Ascending aorta (tissue), 2 donors: ENCODE results near the gene WWC2. TPM values are rescaled to one million over a fixed set of nuclear protein-coding genes. Genes with fewer than 3 reads are reported as not detected.

Experiments
- DNase-seq, 2 donors: peaks; one replicate each; pipeline ENCODE4 v3.0.0-alpha.2; 2019; ENCODE audit warnings: low spot score in 2 of 2
- H3K27ac ChIP-seq, 2 donors: fragments of 200-600 bp; sonication (generic); one replicate each; pipeline ENCODE4 v1.5.1; 2016 to 2017; ENCODE audit warnings: mild to moderate bottlenecking in 1 of 2
- H3K27me3 ChIP-seq: fragments of 200-600 bp; sonication (generic); one replicate; pipeline ENCODE4 v1.5.1; 2017
- H3K36me3 ChIP-seq, 2 donors: fragments of 200-600 bp; sonication (generic); one replicate each; pipeline ENCODE4 v1.5.1; 2016
- H3K4me1 ChIP-seq, 2 donors: fragments of 200-600 bp; sonication (generic); one replicate each; pipeline ENCODE4 v1.5.1; 2016 to 2017; ENCODE audit warnings: mild to moderate bottlenecking in 1 of 2
- H3K4me3 ChIP-seq, 2 donors: fragments of 200-600 bp; sonication (generic); one replicate each; pipeline ENCODE4 v1.5.1; 2016 to 2017; ENCODE audit warnings: mild to moderate bottlenecking in 1 of 2
- H3K9me3 ChIP-seq, 2 donors: fragments of 200-600 bp; sonication (generic); one replicate each; pipeline ENCODE4 v1.5.1; 2016
- intact Hi-C: fragments of 100-400 bp; cut with DNase I; formaldehyde crosslinking; loops from one replicate; pipeline ENCODE4 v1.15.1; 2023
- total RNA-seq: library from RNA; depleted of rRNA; stranded (reverse); fragments of >200 nt; gene quantifications from one replicate; pipeline ENCODE4 v1.1.0, GENCODE V29; 2016
- TF ChIP-seq, protein P1 (sequence below), 3 experiments: fragments of 200-600 bp in 2 of 3; fragments of 450-650 bp in 1 of 3; sonication (generic) in 2 of 3; IDR thresholded peaks; one replicate each; pipeline ENCODE4 v1.5.1; 2016 to 2019; ENCODE audit warnings: antibody characterized with exemption in 3 of 3, mild to moderate bottlenecking in 1 of 3, moderate library complexity in 1 of 3

The WWC2 gene
- total RNA-seq, 1 donor from 2014 or later: 3.8 TPM

DNA sequence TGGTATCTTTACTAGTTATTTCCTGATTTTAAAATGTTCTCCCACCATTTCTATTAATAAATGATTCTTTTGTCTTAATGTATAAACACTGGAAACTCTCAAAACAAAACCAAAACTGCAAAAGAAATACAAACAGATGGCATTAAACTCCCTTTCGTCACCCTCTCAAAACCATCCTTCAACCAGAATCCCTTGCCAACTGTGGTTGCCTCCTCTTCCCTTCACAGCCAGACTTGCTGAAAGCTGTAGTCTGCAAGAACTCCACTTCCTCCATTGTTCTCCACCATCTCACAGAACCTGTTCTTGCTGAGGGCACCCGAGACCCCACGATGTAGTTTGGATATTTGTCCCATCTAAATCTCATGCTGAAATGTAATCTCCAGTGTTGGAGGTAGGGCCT, 96.5 kb downstream of the WWC2 start:
- Histone ChIP-seq H3K4me1 (no peaks in the 10 kb centered on the region), H3K9me3 (no peaks in the 10 kb centered on the region), H3K27ac (no peak overlapping the region), H3K36me3 (peaks cover 0 to 10% of the 10 kb centered on the region in 2 donors), H3K4me3 (no peak overlapping the region), H3K27me3 (no peaks in the 10 kb centered on the region)
- TF ChIP-seq, protein P1, sequence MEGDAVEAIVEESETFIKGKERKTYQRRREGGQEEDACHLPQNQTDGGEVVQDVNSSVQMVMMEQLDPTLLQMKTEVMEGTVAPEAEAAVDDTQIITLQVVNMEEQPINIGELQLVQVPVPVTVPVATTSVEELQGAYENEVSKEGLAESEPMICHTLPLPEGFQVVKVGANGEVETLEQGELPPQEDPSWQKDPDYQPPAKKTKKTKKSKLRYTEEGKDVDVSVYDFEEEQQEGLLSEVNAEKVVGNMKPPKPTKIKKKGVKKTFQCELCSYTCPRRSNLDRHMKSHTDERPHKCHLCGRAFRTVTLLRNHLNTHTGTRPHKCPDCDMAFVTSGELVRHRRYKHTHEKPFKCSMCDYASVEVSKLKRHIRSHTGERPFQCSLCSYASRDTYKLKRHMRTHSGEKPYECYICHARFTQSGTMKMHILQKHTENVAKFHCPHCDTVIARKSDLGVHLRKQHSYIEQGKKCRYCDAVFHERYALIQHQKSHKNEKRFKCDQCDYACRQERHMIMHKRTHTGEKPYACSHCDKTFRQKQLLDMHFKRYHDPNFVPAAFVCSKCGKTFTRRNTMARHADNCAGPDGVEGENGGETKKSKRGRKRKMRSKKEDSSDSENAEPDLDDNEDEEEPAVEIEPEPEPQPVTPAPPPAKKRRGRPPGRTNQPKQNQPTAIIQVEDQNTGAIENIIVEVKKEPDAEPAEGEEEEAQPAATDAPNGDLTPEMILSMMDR (IDR thresholded peaks at IDR 0.05): no peak
- intact Hi-C loops: no loop called here
- no peak for DNase-seq

DNA sequence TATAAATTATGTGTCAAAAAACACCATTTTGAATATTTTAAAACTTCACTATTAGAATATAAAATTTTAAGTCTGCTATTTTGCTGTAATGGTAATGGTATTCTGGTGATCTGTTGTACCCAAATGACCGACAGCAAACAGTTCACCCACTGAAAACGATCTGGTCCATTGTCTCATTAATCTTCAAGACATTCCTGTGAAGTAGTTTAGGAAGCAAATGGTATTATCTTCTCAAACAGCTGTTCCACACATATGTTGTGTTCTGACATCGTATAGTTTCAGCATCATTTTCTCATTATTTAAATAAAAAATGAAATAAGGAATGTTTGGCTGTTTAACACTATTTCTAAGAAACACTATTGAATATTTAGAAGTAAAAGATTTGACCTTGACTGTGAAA, 98.1 kb downstream of the WWC2 start:
- no peaks in the 10 kb centered on the region for H3K27me3 ChIP-seq
- no peak overlapping the region for H3K4me3 ChIP-seq
- H3K9me3 ChIP-seq: no peaks in the 10 kb centered on the region
- H3K4me1 ChIP-seq: no peaks in the 10 kb centered on the region
- H3K27ac ChIP-seq: no peak overlapping the region
- DNase-seq: no peak
- peaks cover 0 to 10% of the 10 kb centered on the region in 2 donors for H3K36me3 ChIP-seq
- intact Hi-C loops: no loop called here
- TF ChIP-seq, protein P1 (IDR thresholded peaks at IDR 0.05): no peak

DNA sequence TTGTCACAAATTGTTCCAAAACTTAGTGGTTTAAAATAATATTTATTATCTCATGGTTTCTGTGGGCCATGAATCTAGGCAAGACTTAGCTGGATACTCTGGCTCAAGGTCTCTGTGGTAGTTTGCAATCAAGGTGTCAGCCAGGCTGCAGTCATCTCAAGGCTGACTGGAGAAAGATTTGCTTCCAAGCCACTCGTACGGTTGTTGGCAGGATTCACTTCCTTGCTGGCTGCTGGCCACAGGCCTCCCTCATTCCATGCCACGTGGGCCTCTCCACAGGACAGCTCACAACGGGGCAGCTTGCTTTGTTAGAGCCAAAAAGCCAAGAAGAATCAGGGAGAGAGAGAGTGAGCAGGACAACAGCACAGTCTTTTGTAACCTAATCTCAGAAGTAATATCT, 101.4 kb downstream of the WWC2 start:
- Histone ChIP-seq H3K4me3 (no peak overlapping the region), H3K9me3 (no peaks in the 10 kb centered on the region), H3K4me1 (no peaks in the 10 kb centered on the region), H3K36me3 (peaks cover 0 to 10% of the 10 kb centered on the region in 2 donors), H3K27ac (no peak overlapping the region), H3K27me3 (no peaks in the 10 kb centered on the region)
- peak in 1 of 2 donors; percentile 65 for DNase-seq
- intact Hi-C loops: no loop called here
- TF ChIP-seq, protein P1 (IDR thresholded peaks at IDR 0.05): no peak

DNA sequence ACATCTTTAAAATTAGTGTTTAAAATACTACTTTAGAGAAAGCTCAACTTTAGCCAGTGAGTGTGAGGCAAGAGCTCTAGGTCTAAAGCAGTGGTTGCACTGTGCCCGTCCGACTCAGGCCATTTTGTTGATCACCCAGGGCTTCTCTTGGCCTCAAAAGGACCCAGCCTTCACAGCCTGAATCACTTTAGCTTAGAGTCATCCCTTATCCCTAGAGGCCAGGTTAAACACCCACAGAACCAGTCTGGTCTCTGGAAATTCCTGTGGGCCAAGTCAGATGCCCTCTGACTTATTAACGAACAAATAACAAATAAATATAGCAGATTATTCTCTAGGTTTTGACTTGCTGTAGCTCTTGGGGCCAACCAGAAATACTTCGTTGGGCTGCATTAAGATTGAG, 102.3 kb downstream of the WWC2 start:
- Histone ChIP-seq H3K4me3 (no peak overlapping the region), H3K36me3 (peaks cover 0 to 3% of the 10 kb centered on the region in 2 donors), H3K4me1 (no peaks in the 10 kb centered on the region), H3K9me3 (no peaks in the 10 kb centered on the region), H3K27ac (no peak overlapping the region), H3K27me3 (no peaks in the 10 kb centered on the region)
- TF ChIP-seq, protein P1 (IDR thresholded peaks at IDR 0.05): no peak
- no peak for DNase-seq
- intact Hi-C loops: no loop called here

DNA sequence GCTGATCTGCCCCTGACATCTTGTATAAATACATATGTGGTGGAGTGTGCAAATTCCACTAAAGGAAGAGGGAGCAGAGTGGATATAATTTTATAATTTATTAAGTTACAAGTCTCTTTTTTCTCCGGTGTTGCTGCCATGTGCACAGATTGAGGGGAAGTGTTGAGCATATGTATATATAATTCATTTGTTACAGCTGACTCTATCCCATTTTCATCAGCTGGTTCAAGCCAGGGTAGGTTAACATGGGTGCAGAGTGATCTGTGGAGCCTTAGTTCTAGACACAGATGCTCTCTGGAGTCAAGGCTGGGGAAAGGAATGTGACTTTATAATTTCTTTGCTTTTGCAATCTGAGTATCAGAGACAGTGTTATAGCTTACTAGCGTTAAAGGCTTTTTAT, 103.5 kb downstream of the WWC2 start:
- H3K27me3 ChIP-seq: no peaks in the 10 kb centered on the region
- no peak for DNase-seq
- intact Hi-C loops: no loop called here
- H3K27ac ChIP-seq: no peak overlapping the region
- no peaks in the 10 kb centered on the region for H3K36me3 ChIP-seq
- H3K4me1 ChIP-seq: no peaks in the 10 kb centered on the region
- no peaks in the 10 kb centered on the region for H3K9me3 ChIP-seq
- TF ChIP-seq, protein P1 (IDR thresholded peaks at IDR 0.05): no peak
- H3K4me3 ChIP-seq: no peak overlapping the region

DNA sequence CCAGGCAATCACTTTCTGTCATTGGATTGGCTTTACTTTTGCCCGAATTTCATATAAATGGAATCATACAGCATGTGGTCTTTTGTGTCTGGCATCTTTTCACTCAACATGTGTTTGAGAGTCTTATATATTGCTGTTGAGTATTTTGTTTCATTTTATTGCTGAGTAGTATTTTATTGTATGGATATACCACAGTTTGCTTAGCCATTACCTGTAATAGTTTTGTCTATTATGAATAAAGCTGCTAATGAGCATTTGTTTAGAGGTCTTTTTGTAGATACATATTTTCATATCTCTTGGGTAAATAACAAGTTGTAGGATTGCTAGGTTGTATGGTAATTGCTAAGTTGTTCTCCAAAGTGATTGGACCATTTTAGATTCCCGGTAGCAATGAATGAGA, 105.7 kb downstream of the WWC2 start:
- no peaks in the 10 kb centered on the region for H3K27me3 ChIP-seq
- H3K4me3 ChIP-seq: no peak overlapping the region
- no peak overlapping the region for H3K27ac ChIP-seq
- TF ChIP-seq, protein P1 (IDR thresholded peaks at IDR 0.05): no peak
- H3K4me1 ChIP-seq: no peaks in the 10 kb centered on the region
- no peak for DNase-seq
- intact Hi-C loops: no loop called here
- H3K9me3 ChIP-seq: no peaks in the 10 kb centered on the region
- H3K36me3 ChIP-seq: peaks cover 0 to 19% of the 10 kb centered on the region in 2 donors
